Calu3 (cell line): ENCODE measurements around the gene NF1. TPM values are rescaled to one million over a fixed set of nuclear protein-coding genes. Genes with fewer than 3 reads are reported as not detected.
"Not testable (repeated sequence)": the region's sequence is repeated elsewhere in the genome, so short reads cannot be mapped to it uniquely, and the experiment has no call there.

Experiments used
- BruUV-seq: library from RNA; stranded (reverse); fragments of 400-500 nt; replicated peaks from 2 replicates; lab custom pipeline; 2021; lab: Mats Ljungman, UMichigan
- CTCF ChIA-PET: fragments of 300-600 bp; sonication (Branson Sonifier 250); formaldehyde crosslinking; loops from one replicate; lab custom pipeline; 2022; ENCODE audit warnings: antibody characterized with exemption; lab: Charles Lee
- DNase-seq: peaks from one replicate; pipeline ENCODE4 v3.0.0; 2022
- H3K27ac Mint-ChIP-seq: one replicate; pipeline ENCODE4 v1.8.0; 2022; ENCODE audit warnings: mixed read lengths; ENCODE audit not compliant: unreplicated experiment
- H3K27me3 Mint-ChIP-seq: one replicate; pipeline ENCODE4 v1.8.0; 2022; ENCODE audit warnings: mixed read lengths; ENCODE audit not compliant: unreplicated experiment
- H3K36me3 Mint-ChIP-seq: one replicate; pipeline ENCODE4 v1.8.0; 2022; ENCODE audit warnings: mild to moderate bottlenecking, moderate library complexity, mixed read lengths; ENCODE audit not compliant: insufficient read depth, unreplicated experiment
- H3K4me1 Mint-ChIP-seq: one replicate; pipeline ENCODE4 v1.8.0; 2022; ENCODE audit warnings: mild to moderate bottlenecking, low read depth, mixed read lengths; ENCODE audit not compliant: unreplicated experiment
- H3K4me3 Mint-ChIP-seq: one replicate; pipeline ENCODE4 v1.8.0; 2022; ENCODE audit warnings: mild to moderate bottlenecking, low read depth, moderate library complexity, mixed read lengths; ENCODE audit not compliant: unreplicated experiment
- H3K9me3 Mint-ChIP-seq: one replicate; pipeline ENCODE4 v1.8.0; 2022; ENCODE audit warnings: low read depth, mixed read lengths; ENCODE audit not compliant: unreplicated experiment
- intact Hi-C: fragments of 100-400 bp; cut with micrococcal nuclease; formaldehyde crosslinking; loops from one replicate; pipeline ENCODE4 v1.10.0; 2022; ENCODE audit not compliant: unreplicated experiment
- total RNA-seq: library from RNA; stranded (reverse); gene quantifications from 2 replicates; pipeline ENCODE4 v1.2.3, GENCODE V29; 2022
- TF ChIP-seq, protein P1 (sequence below): fragments of 200-600 bp; IDR thresholded peaks from one replicate; pipeline ENCODE4 v1.8.0; 2022; ENCODE audit warnings: antibody characterized with exemption; ENCODE audit not compliant: unreplicated experiment

Gene NF1
- total RNA-seq, 1 experiment from 2014 or later: 64.7 TPM

- TF ChIP-seq, protein P1, sequence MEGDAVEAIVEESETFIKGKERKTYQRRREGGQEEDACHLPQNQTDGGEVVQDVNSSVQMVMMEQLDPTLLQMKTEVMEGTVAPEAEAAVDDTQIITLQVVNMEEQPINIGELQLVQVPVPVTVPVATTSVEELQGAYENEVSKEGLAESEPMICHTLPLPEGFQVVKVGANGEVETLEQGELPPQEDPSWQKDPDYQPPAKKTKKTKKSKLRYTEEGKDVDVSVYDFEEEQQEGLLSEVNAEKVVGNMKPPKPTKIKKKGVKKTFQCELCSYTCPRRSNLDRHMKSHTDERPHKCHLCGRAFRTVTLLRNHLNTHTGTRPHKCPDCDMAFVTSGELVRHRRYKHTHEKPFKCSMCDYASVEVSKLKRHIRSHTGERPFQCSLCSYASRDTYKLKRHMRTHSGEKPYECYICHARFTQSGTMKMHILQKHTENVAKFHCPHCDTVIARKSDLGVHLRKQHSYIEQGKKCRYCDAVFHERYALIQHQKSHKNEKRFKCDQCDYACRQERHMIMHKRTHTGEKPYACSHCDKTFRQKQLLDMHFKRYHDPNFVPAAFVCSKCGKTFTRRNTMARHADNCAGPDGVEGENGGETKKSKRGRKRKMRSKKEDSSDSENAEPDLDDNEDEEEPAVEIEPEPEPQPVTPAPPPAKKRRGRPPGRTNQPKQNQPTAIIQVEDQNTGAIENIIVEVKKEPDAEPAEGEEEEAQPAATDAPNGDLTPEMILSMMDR: no peak
- CTCF ChIA-PET: interaction anchor here (1.1 kb wide), 1 partner anchor 13 kb away, joined by 14 read pairs; no protein-coding TSS in a partner anchor
- DNase-seq: no peak
- H3K4me3 Mint-ChIP-seq: no peak overlapping the region
- no peaks in the 10 kb centered on the region for H3K27me3 Mint-ChIP-seq
- no peak overlapping the region for H3K27ac Mint-ChIP-seq
- intact Hi-C loops: no loop called here
- peaks cover 6% of the 10 kb centered on the region for H3K36me3 Mint-ChIP-seq
- no peaks in the 10 kb centered on the region for H3K4me1 Mint-ChIP-seq
- BruUV-seq: no TSS peak
- H3K9me3 Mint-ChIP-seq: no peaks in the 10 kb centered on the region
Measured at GRCh38 chr17:31379597-31380205, 284.9 kb downstream of the NF1 start.

DNA sequence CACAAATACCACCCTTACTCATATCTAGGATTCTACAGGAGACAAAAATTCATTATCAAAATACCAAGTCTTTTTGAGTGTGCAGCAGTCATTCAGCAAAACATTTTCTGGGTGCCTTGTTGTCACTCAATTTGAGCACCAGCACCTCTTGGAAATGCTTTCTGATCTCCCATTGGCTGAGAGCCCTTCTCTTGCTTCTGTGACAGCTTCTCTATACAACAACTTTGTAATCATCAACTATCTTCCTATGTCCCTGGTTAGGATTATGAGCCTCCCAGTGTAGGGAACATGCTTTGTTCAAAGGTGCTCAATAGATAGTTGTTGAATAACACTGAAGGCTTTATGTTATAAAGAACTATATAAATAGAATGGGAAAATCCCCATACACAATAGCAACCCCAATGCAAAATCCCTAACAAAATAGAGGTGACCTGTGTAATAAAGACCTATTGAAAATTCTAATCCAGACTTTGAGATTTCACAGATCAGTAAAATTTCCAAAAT, 286.4 kb downstream of the NF1 start:
- H3K36me3 Mint-ChIP-seq: peaks cover 6% of the 10 kb centered on the region
- CTCF ChIA-PET: no interaction called here
- no peak overlapping the region for H3K4me3 Mint-ChIP-seq
- no peaks in the 10 kb centered on the region for H3K27me3 Mint-ChIP-seq
- H3K9me3 Mint-ChIP-seq: no peaks in the 10 kb centered on the region
- DNase-seq: no peak
- intact Hi-C loops: no loop called here
- no peaks in the 10 kb centered on the region for H3K4me1 Mint-ChIP-seq
- TF ChIP-seq, protein P1: no peak
- BruUV-seq: no TSS peak
- no peak overlapping the region for H3K27ac Mint-ChIP-seq

GRCh38 chr17:31382668-31383275, 288.0 kb downstream of the NF1 start:
- intact Hi-C loops, H3K4me3 Mint-ChIP-seq, H3K9me3 Mint-ChIP-seq, DNase-seq, H3K27ac Mint-ChIP-seq, BruUV-seq, H3K36me3 Mint-ChIP-seq, H3K27me3 Mint-ChIP-seq, H3K4me1 Mint-ChIP-seq: not testable (repeated sequence)
- CTCF ChIA-PET: interaction anchor here (0.7 kb wide), 1 partner anchor 155 kb away, joined by 5 read pairs; no protein-coding TSS in a partner anchor

DNA sequence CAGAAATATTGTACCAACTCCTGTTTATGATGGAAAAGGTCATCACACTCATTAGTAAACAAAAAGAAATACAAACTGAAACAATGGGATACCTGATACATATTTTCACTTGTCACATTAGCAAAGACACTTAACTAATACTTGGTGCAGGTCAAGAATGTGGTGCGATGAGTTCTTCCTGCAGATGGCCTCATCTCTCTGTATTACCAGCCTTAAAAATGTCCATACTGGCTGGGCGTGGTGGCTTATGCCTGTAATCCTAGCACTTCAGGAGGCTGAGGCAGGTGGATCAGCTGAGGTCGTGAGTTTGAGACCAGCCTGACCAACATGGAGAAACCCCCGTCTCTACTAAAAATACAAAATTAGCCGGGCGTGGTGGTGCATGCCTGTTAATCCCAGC, 288.7 kb downstream of the NF1 start:
- H3K36me3 Mint-ChIP-seq, H3K27ac Mint-ChIP-seq, H3K27me3 Mint-ChIP-seq, DNase-seq, CTCF ChIA-PET, H3K9me3 Mint-ChIP-seq, H3K4me3 Mint-ChIP-seq, intact Hi-C loops, H3K4me1 Mint-ChIP-seq, BruUV-seq: not testable (repeated sequence)

GRCh38 chr17:31385428-31386285, 290.9 kb downstream of the NF1 start:
- Mint-ChIP-seq H3K4me3 (no peak overlapping the region), H3K9me3 (no peaks in the 10 kb centered on the region), H3K36me3 (peaks cover 4% of the 10 kb centered on the region), H3K27me3 (peaks cover 14% of the 10 kb centered on the region), H3K27ac (no peak overlapping the region), H3K4me1 (no peaks in the 10 kb centered on the region)
- no TSS peak for BruUV-seq
- TF ChIP-seq, protein P1: no peak
- DNase-seq: no peak
- intact Hi-C loops: no loop called here
- CTCF ChIA-PET: no interaction called here
